Activated CD8-positive, alpha-beta memory T cell treated with anti-CD3 and anti-CD28 coated beads, Interleukin-2, amount 50 U/mL, for 24 hours (primary cell): ENCODE measurements around the gene SPTAN1.

Source experiments
- DNase-seq: peaks from one replicate; pipeline ENCODE4 v3.0.0-alpha.2; 2020; ENCODE audit errors: extremely low read depth

Gene SPTAN1

DNA sequence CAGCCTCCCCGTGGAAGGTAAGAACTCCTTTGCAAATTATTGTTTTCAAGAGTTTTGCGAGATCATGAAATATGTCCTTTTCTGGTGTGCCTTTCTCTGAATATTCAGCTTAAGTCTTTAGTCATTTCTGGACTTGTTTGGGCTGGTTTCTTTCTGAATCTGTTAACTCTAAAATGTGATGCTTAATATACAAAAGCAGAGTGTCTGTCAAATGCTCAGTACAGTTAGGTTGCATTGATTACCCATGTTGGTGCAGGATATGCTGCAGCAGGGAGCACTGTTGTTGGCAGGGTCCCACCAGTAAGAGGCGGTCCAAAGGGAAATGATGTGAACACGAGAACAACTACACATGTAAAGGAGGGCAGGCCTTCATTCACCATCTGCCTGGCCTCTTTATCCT lies 47.7 kb downstream of the SPTAN1 start:
- no peak for DNase-seq

DNA sequence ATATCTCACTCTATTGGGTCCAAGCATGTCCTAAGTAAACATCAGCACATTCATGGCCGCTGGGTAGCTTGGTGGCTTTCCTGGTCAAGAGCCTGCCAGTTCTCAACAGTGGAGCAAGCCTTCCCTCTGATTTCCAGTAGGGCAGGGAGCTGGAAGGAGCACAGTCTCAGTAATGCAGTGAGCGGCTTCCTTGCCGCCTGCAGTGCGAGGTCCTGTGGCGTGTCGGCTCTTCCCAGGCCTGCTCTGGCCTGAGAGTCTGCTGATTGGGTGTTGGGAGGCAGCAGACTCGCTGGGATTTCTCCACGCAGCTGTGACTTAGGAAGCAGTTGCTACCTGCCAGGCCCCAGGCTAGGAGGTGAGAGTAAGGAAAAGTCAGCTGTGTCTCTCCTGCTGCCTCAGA lies 51.3 kb downstream of the SPTAN1 start:
- no peak for DNase-seq

DNA sequence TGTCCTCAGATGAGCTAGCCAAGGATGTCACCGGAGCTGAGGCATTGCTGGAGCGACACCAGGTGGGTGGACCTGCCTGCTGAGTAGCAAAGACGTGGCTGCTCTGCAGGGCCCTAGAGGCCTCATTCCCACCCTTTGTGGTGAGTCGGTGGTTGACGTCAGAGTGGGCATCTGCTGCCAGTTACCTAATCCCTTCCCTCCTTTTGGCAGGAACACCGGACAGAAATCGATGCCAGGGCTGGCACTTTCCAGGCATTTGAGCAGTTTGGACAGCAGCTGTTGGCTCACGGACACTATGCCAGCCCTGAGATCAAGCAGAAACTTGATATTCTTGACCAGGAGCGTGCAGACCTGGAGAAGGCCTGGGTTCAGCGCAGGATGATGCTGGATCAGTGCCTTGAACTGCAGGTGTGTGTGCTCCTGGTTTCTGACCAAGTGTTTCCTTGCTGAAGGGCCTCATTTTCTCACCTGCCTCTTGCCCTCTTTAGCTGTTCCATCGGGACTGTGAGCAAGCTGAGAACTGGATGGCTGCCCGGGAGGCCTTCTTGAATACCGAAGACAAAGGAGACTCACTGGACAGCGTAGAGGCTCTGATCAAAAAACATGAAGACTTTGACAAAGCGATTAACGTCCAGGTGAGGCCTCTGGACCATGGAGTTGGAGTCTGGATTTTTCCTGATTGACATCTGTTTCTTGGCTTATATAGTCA lies 55.4 kb downstream of the SPTAN1 start:
- no peak for DNase-seq

DNA sequence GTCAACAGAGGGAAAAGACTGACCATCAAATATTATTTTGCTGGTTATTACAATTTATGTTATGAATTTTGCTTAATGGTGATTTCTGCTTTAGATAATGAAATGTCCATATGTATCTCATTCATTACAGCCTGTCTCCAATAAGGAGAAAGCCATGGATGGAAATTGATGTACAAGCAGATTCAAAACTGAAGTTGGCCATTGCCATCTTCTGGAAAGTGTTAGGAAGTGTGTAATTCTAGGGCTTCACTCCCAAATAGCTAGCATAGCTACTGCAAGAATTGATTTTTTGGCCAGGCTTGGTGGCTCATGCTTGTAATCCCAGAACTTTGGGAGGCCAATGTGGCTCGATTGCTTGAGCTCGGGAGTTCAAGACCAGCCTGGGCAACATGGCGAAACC lies 58.5 kb downstream of the SPTAN1 start:
- DNase-seq, result no peak

DNA sequence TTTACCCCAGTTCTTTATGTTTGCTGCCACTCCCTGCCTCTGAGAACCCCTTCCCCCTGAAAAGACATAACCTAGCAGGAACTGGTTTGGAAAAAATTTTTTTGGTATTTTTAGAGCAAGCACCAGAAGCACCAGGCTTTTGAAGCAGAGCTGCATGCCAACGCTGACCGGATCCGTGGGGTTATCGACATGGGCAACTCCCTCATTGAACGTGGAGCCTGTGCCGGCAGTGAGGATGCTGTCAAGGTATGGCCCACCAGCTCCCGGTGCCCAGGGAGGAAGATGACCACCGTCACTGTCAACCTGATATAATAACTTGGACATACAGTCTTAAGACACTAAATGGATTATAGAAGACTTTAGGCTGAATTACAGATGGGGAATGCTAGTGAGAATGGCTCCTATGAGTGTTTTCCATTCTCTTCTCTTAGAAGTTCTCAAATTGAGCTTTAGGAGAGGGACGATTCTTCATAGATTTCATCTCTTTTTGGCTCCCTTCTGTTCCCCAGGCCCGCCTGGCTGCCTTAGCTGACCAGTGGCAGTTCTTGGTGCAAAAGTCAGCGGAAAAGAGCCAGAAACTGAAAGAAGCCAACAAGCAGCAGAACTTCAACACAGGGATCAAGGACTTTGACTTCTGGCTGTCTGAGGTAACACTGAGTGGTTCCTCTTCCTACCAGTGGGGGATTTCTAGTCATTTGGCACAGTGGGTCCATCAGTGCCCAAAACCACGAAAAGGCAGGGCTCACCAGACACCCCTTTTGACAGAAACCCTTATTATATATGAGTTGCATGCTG lies 59.4 kb downstream of the SPTAN1 start:
- DNase-seq, result no peak

DNA sequence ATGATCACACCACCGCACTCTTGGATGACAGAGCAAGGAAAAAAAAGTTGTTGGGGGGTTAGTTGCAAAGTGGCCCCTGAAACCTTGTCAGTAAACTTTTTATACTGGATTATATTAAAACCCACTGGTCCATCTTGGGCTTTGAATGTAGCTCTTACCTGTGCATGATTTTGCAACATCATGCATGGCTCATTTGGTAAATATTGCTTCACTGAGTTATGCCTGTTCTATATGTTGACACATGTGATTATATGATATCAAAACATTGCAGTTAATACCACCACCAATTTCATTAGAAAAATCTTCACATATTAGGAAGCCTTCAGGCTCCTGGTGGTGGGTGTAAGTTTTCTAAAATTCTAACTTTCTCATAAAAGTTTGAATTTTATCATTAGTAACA lies 62.3 kb downstream of the SPTAN1 start:
- no peak for DNase-seq

DNA sequence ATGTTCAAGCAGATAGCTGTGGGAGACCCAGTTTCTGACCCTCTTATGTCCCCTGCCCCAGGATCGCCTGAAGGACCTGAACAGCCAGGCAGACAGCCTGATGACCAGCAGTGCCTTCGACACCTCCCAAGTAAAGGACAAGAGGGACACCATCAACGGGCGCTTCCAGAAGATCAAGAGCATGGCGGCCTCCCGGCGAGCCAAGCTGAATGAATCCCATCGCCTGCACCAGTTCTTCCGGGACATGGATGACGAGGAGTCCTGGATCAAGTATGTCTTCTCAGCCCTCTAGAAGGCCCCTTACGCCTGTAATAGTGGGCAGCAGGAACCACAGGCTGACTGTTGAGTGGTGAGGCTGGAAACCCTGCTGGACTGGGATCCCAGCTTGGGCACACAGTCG lies 63.2 kb downstream of the SPTAN1 start:
- no peak for DNase-seq

DNA sequence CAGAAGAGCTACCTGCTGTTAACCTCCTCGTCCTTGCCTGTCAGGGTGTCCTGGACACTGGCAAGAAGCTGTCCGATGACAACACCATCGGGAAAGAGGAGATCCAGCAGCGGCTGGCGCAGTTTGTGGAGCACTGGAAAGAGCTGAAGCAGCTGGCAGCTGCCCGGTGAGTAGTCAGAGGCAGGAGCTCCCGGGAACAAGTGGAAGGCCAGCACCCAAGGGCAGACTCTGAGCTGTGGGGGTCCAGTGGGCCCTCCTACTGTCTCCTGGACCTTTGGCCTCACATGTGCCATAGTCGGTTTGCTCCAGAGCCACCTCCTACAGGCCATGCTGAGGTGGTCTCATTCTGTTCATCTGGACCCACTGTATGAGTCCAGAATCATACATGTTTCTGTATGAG lies 65.6 kb downstream of the SPTAN1 start:
- DNase-seq, result no peak

DNA sequence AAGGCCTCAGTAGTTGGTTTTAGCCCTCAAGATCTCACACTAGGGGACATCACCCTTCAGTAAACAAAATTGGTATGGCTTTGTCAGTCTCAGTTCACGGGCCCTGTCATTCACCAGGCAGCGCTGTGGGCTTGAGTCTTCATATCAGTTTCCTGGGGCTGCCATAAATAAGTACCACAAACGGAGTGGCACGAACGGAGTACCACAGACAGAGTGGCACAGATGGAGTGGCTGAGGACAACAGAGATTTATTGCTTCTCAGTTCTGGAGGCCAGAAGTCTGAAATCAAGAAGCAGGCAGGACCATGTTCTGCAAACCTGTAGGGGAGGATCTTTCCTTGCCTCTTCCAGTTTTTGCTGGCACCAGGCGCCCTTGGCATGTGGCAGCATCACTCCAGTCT lies 66.7 kb downstream of the SPTAN1 start:
- DNase-seq, result no peak

DNA sequence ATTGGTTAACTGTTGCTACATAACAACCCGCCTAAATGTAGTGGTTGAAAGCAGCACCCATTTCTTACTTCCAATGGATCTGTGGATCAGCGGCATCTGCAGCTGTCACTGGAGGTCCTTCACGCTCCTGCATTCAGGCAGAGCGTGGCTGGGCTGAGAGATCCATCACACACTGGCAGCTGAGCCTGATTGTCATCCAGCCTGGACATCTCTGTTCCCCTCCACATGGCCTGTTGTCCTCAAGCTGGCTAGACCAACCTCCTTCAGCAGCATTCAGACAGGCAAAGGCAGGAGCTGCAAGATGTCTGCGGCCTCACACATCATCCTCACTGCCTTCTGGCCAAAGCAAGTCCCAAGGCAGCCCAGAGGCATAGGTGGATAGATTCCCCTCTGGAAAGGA lies 67.4 kb downstream of the SPTAN1 start:
- no peak for DNase-seq

DNA sequence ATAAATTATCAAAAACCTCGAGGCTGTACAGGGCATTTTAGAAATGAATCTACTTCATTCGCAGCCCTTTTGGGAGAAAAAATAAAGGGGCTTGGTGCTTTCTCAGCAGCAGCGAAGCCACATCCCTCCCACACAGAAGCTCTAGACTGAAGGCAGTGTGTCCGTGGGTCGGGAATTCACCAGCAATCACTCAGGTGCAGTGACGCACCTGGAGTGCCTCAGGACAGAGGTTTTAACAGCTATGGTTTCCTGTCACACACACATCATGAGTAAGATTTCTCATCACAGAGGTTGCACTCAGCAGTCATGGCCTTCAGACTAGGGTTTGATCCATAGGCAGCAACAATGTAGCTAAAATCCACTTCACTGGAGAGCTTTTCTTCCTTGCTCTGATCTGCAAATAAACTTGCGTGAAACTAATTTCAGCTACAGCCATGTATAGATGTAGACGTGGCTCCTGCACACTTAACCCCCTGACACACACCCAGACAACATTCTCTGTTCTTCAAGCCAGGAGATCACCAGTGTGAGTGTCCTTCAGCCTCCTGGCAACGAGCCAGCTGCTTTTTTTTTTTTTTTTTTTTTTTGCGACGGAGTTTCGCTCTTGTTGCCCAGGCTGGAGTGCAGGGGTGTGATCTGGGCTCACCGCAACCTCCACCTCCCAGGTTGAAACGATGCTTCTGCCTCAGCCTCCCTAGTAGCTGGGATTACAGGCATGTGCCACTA lies 69.5 kb downstream of the SPTAN1 start:
- no peak for DNase-seq

DNA sequence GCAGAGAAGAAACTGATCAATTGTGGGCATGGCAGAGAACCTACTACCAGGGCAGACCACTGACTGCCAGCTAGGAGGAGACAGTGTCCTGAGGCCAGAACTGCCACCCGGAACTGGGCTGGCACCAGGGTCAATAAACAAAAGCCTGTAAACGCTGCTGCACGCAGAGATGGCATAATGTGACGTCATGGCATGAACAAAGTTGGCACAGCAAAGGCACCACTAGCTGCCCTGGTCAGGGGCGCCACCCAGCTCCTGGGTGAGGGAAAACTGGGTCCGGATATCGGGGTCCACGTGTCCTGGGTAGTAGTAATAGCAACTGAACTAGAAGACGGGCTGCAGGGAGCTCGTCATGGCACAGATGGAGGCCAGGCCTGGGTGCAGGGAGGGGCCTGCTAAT lies 72.2 kb downstream of the SPTAN1 start:
- DNase-seq, result no peak

DNA sequence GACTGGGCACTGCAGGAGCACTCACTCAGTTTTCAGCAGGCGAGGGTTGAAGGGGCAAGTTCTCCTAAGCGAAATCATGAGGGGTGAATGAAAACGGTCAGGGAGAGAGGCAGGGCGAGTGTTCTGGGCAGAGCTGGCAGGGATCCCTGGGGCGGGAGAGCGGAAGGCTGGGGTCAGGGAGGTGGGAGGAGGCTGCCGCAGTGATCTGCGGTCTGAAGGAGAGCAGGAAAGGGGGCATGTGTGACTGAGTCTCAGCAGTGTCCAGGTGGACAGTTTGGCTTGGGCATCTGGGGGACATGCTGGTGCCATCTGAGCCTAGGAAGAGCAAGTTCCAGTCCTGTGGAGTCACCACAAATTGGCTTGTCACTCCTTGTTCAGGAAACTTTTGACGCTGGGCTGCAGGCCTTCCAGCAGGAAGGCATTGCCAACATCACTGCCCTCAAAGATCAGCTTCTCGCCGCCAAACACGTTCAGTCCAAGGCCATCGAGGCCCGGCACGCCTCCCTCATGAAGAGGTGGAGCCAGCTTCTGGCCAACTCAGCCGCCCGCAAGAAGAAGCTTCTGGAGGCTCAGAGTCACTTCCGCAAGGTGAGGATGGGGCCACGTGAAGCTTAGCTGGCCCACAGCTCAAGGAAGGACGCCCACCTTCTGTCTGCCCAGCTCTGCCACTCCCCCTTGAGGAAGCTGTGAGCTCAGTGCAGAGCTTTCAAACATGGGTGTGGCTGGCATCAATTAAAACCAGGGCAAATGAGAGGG lies 73.2 kb downstream of the SPTAN1 start:
- DNase-seq, result no peak

DNA sequence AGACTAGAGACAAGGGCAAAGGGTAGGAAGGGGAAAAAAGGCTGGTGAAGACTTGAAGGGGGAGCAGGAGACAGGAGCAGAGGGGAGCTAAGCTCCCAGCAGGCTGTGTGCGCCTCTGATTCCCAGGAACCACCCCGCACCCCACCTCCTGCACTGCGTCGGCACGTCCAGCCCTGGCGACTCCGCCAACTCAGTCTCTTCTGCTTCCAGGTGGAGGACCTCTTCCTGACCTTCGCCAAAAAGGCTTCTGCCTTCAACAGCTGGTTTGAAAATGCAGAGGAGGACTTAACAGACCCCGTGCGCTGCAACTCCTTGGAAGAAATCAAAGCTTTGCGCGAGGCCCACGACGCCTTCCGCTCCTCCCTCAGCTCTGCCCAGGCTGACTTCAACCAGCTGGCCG lies 73.8 kb downstream of the SPTAN1 start:
- no peak for DNase-seq

DNA sequence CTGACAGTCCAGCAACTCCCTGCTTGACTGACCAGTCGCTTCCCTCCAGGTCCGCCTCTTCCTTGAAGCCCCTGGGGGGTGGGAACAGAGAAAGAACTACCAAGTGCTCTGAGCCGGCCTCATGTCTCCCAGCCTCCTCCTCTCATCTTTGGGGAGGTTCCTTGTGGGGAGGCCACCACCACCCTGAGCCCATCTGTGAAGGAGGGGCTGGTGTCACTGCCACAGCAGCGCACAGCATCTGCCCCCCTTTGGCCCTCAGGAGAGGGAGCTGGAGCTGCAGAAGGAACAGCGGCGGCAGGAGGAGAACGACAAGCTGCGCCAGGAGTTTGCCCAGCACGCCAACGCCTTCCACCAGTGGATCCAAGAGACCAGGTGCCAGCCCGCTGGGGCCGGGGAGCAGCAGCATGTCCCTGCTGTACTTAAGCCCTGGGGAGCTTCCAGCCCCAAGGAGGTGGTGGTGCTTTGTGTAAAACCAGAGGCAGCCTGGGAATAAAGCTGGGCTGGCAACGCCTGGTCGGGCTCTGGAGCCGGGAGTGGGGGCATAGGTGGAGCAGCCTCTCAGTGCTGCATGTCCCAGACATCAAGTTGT lies 74.8 kb downstream of the SPTAN1 start:
- no peak for DNase-seq

DNA sequence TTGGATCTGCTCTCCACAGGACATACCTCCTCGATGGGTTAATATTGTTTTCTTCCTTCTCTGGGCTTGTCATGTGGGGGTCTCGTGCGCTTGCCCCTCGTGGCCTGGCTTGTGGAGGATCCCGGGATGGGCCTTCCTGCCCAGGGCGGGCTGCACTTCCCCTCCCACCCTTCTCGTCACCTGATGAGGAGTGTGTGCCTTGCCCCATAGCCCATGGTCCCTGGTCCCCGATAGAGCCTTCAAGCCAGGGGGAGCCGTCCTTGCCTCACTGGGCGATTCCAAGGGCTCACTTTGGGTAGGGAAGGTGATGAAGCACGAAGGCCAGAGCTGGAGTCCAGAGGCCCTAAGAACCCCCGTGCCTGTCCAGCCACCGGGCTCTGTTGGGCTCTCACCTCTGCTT lies 75.5 kb downstream of the SPTAN1 start:
- DNase-seq, result no peak

DNA sequence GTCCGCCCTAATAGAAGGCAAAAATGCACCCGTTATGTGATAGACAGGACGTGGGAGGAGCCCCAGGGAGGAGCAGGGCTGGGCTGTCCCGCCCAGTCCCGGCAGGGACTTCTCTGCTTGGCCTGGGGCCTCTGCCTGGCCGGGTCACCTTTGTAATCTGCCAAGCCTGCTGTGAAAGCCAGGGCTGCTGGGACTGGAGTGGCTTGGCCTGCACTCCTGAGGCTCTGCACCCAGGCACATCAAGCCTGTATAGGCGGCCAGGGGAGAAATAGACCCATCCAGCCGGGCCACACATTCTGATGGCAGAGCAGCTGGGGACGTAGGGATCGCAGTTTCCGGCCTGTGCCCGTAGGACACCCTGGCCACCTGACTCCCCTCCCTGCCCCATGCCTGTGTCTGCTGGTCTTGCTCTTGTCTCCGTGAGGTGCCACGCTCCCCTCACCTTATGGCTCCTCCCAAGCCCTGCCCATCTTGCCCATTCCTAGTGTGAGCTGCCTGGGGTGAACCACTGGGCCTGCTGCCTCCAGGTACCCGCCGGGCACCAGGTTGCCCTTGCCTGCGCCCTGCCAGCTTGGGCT lies 76.2 kb downstream of the SPTAN1 start:
- DNase-seq, result no peak

DNA sequence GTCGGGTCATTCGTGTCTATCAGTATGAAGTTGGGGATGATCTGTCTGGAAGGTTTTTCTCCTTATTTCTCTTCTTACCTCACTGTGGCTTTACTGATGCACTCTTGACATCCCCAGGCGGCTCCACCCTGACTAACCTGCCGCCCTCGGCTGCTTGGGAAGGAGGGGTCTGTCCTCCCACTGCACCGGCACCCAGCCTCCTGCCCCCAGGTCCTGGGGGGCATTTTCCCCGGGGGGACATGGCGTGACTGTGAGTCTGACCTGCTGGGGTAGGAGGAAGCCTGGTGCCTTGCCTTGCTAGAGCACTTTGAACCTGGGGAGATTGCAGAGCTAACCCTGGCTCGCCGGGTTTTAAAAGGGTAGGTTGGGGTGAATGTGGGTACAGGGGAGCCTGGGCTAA lies 76.7 kb downstream of the SPTAN1 start:
- DNase-seq, result no peak

DNA sequence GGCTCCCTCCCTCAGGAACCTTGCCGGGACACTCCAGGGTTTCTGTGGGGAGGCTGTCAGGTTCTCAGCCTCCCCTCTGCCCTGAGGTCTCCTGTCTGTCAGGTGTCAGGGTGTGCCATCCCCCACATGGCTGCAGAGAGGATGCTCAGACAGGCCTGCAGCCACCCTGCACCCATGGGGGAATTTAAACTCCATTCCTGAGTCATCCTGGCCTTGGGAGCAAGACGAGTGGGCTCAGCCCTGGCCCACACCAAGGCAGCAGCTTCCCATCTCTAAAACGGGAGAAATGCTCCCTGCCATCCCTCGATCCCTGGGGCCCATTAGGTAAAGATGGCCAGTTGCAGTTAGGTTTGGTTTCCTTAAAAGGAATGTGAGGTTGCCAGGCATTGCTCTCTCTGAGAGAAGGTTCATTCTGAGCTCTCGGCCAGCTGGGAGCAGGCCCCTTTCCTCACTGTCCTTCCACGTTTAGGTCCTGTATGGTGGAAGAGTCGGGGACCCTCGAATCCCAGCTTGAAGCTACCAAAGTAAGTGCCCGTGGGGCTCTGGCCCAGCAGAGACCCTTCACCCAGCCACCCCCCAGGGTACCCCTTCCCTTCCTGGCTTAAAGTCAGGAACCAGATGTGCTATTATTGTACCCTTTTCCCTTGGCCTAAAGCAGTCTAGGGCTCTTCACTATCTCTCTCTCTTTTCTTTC lies 77.6 kb downstream of the SPTAN1 start:
- no peak for DNase-seq

DNA sequence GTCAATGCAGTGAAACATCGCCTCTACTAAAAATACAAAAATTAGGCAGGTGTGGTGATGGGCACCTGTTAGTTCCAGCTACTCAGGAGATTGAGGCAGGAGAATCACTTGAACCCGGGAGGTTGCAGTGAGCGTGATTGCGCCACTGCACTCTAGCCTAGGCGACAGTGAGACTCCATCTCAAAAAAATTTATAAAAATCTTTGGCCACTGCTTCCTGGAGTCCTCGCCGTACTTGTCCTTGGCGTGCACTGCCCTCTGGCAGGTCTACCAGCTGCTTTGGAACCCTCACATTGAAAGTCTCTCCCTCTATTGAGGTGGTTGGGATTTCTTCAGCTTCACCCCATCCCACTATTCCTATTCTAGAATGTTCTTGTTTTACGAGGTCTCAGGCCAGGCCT lies 79.2 kb downstream of the SPTAN1 start:
- no peak for DNase-seq

DNA sequence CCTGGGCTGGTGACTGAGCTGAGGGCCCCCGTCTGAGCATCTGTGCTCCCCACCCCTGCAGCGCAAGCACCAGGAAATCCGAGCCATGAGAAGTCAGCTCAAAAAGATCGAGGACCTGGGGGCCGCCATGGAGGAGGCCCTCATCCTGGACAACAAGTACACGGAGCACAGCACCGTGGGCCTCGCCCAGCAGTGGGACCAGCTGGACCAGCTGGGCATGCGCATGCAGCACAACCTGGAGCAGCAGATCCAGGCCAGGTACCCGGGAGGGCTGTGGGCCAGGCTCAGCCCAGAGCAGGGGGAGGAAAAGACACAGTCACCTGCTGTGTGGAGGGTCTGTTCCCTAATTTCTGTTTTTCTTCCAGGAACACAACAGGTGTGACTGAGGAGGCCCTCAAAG lies 79.7 kb downstream of the SPTAN1 start:
- DNase-seq, result no peak
